Midbrain (tissue), 1 donor: ENCODE results near the gene FGF1.

Source experiments
- DNase-seq: peaks from one replicate; lab custom pipeline; 2025; lab: John Stamatoyannopoulos, UW

Gene FGF1

GRCh38 chr5:142642427-142642826, 43.5 kb downstream of the FGF1 start:
- peak; percentile 38 for DNase-seq

GRCh38 chr5:142641711-142642110, 44.2 kb downstream of the FGF1 start:
- no peak for DNase-seq

GRCh38 chr5:142640316-142641005, 45.4 kb downstream of the FGF1 start:
- DNase-seq: no peak

- DNase-seq: no peak
These were observed 46.4 kb downstream of the FGF1 start for GRCh38 chr5:142639455-142639854.

- no peak for DNase-seq
These were observed 48.0 kb downstream of the FGF1 start for GRCh38 chr5:142637871-142638270.

- no peak for DNase-seq
These were observed 49.1 kb downstream of the FGF1 start for GRCh38 chr5:142636698-142637324.

- DNase-seq: no peak
These were observed 49.8 kb downstream of the FGF1 start for GRCh38 chr5:142636093-142636492.

GRCh38 chr5:142634216-142635011, 51.5 kb downstream of the FGF1 start:
- DNase-seq: no peak

GRCh38 chr5:142630927-142631539, 54.9 kb downstream of the FGF1 start:
- no peak for DNase-seq

- peak; percentile 62 for DNase-seq
These were observed 58.3 kb downstream of the FGF1 start for GRCh38 chr5:142627383-142628217.

GRCh38 chr5:142626786-142627185, 59.1 kb downstream of the FGF1 start:
- no peak for DNase-seq

GRCh38 chr5:142626099-142626498, 59.8 kb downstream of the FGF1 start:
- no peak for DNase-seq

GRCh38 chr5:142621227-142621626, 64.7 kb downstream of the FGF1 start:
- no peak for DNase-seq

- no peak for DNase-seq
These were observed 66.1 kb downstream of the FGF1 start for GRCh38 chr5:142619815-142620214.

- no peak for DNase-seq
These were observed 67.8 kb downstream of the FGF1 start for GRCh38 chr5:142618130-142618523.

- no peak for DNase-seq
These were observed 68.3 kb downstream of the FGF1 start for GRCh38 chr5:142617416-142618129.

- no peak for DNase-seq
These were observed 69.9 kb downstream of the FGF1 start for GRCh38 chr5:142615948-142616347.

GRCh38 chr5:142614054-142614453, 71.8 kb downstream of the FGF1 start:
- no peak for DNase-seq

GRCh38 chr5:142613271-142613671, 72.6 kb downstream of the FGF1 start:
- DNase-seq: no peak

GRCh38 chr5:142612494-142613270, 73.2 kb downstream of the FGF1 start:
- no peak for DNase-seq
